ENCODE data around the gene ELMO3. TPM values are rescaled to one million over a fixed set of nuclear protein-coding genes. Genes with fewer than 3 reads are reported as not detected.

The ELMO3 gene
- total and polyA plus RNA-seq, 2 of the 13 experiments (the other 11 are each of a cell fraction or from before 2014, with no cell fraction given), result 2.6 to 4.0 TPM

DNA sequence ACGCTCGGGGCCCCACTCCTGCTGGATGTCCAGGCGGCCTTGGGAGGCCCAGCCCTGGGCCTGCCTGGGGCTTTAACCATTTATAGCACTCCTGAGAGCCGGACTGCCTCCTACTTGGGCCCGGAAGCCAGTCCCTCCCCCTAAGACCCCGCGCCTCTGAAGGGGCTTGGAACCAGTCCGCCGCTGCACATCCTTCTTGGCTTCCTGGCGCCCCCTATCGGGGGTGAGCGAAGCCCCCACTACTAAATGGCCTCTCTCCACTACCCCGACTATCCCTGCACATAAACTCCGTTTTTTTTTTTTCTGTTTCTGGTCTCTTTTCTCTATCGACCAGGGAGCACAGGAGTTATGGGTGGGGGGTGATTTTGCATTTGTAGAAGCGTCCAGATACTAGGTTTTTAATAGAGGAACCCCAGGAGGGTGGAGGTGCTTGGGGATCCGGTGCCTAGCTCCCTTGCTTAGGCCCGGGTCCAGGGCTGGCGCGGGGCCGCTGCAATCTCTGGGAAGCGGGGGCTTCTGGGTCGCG lies 29.2 kb upstream of the ELMO3 start (continued):
- TF ChIP-seq STAT6 (CRISPR knock-in tag; IDR thresholded peaks at IDR 0.05; ENCODE audit: borderline replicate concordance), result no peak
- TF ChIP-seq ZNF225 (CRISPR knock-in tag; IDR thresholded peaks at IDR 0.05), result no peak; the same call in 1 of the 2 replicates
- TF ChIP-seq ZNF570 (CRISPR knock-in tag; IDR thresholded peaks at IDR 0.05; ENCODE audit: borderline replicate concordance), result no peak
- TF ChIP-seq ZNF367 (CRISPR knock-in tag; IDR thresholded peaks at IDR 0.05; ENCODE audit: borderline replicate concordance), result no peak
- no peak for TF ChIP-seq MTF1 (CRISPR knock-in tag; IDR thresholded peaks at IDR 0.05)
- TF ChIP-seq, protein P1, sequence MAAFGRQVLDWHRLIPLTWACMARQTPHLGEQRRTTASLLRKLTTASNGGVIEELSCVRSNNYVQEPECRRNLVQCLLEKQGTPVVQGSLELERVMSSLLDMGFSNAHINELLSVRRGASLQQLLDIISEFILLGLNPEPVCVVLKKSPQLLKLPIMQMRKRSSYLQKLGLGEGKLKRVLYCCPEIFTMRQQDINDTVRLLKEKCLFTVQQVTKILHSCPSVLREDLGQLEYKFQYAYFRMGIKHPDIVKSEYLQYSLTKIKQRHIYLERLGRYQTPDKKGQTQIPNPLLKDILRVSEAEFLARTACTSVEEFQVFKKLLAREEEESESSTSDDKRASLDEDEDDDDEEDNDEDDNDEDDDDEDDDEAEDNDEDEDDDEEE (CRISPR knock-in tag; IDR thresholded peaks at IDR 0.05), result 0 out of 2 replicates have a peak, but pooled peaks have one; percentile 34
- 0 out of 2 replicates have a peak, but pooled peaks have one; percentile 16 for TF ChIP-seq ZNF44 (CRISPR knock-in tag; IDR thresholded peaks at IDR 0.05)
- peak; percentile 56 for TF ChIP-seq ZNF407 (CRISPR knock-in tag; IDR thresholded peaks at IDR 0.05; ENCODE audit: not compliant biosample characterization)
- TF ChIP-seq, protein P2, sequence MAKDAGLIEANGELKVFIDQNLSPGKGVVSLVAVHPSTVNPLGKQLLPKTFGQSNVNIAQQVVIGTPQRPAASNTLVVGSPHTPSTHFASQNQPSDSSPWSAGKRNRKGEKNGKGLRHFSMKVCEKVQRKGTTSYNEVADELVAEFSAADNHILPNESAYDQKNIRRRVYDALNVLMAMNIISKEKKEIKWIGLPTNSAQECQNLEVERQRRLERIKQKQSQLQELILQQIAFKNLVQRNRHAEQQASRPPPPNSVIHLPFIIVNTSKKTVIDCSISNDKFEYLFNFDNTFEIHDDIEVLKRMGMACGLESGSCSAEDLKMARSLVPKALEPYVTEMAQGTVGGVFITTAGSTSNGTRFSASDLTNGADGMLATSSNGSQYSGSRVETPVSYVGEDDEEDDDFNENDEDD (CRISPR knock-in tag; IDR thresholded peaks at IDR 0.05; ENCODE audit: borderline replicate concordance), result no peak

All from HepG2 (cell line).